Eye (tissue), 1 donor: ENCODE data around the gene PRKCH.
"Not testable (repeated sequence)": the region's sequence is repeated elsewhere in the genome, so short reads cannot be mapped to it uniquely, and the experiment has no call there.

ENCODE experiments used
- DNase-seq: peaks from one replicate; pipeline ENCODE4 v3.0.0-alpha.2; 2015

The PRKCH gene

DNA sequence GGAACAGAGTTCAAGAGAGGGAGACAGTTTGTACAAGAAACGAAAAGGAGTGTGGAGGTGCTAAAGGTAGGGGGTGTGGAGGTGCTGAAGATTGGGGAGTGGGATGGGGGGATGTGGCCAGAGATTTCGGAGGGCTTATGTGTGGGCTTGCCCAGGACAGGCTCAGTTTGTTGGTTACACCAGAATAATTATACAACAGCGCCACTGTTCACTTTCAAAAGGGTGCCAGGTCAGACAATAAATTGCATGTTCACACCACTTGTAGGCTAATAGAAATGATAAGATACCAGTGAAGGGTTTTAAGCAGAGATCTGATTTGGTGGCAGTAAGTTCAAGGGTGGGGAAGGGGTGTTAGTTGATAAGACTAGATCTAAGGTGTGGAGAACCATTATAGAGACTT is 75.3 kb downstream of the PRKCH start:
- DNase-seq: no peak

DNA sequence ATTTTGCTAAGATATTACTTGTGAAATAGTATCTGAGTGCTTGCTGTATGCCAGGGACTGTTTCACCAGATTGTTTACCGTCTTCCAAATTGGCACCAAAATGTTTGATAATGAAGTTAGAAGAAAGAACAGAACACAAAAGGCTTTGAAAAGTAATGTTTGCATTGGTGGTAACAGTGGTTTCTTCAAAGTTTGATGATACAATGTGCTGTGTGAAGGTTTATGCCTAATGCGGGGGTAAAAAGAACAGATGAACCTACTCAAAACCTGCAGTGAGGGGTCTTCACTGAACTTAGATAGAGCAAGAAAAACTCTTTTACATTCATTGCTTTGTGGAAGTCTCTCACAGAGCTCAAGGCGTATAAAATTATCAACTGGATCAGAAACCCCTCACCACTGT is 76.2 kb downstream of the PRKCH start:
- no peak for DNase-seq

DNA sequence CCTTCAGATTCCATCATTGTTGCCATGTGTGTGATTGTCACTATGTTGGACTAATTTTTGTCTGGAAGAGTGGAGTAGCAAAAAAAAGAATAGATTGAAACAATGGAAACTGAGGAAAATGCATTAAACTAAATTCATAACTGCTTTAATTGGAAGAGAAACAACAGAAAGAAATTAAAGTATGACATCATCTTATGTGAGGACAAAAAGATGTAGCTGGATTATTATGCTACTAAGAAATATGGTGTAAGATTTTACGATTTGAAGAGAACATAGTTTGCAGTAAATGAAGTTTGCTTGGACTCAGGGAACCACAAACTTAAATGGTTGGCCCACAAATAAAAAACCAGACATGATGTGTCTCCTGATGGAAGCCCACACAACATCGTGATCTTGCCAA is 76.8 kb downstream of the PRKCH start:
- no peak for DNase-seq

DNA sequence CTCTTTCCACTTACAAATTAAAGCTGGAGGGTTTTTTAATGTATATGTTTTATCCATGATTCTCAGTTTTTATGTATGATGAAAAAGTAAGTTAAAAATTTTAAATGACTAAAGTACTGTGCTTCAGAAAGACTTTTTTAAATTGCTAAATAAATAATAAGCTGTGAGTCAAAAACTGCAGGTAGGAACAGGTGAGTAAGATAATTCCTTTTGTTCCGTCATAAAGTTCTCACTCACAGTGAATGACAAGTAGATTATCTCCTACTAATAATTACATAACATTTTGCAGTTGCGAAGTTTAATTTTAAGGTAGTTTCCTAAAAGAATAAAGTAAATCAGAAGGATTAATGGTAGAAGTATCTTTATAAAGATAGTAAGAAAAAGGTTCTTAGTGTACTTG is 78.0 kb downstream of the PRKCH start:
- DNase-seq: no peak

DNA sequence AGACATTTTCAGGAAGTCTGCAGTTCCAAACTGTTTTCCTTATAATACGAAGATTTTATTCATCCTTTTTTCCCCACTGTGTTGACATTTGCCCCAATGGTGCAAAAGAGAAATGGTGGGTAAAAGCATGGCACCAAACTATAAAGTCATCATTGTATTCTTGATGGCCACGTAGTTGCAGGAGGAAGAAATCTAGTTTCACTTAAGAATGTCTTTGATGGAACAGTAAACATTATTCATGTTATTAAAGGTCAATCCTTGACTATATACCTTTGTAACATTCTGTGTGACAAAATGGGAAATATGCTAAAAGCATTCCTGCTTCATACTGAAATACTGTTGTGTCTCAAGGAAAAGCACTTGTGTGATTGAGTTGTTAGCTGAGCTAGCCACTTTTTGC is 80.1 kb downstream of the PRKCH start:
- no peak for DNase-seq

DNA sequence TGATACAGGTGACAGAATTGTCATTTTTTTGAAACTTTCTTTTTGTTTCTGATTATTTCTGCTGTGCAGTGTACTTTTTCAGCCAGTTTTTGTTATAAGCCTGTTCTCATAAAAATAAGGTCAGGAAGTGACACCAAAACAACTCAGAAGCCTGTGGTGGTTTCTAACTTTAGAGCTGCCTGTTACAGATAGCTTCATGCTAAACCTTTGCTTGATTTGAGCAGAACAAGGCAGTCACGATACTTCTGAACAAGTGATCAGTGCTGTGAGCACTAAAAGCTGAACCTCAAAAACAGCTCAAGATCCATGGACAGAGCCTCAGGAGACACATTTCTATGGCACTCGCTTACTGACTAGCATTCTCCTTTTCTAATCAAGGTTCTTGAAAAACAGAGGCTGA is 82.0 kb downstream of the PRKCH start:
- no peak for DNase-seq

DNA sequence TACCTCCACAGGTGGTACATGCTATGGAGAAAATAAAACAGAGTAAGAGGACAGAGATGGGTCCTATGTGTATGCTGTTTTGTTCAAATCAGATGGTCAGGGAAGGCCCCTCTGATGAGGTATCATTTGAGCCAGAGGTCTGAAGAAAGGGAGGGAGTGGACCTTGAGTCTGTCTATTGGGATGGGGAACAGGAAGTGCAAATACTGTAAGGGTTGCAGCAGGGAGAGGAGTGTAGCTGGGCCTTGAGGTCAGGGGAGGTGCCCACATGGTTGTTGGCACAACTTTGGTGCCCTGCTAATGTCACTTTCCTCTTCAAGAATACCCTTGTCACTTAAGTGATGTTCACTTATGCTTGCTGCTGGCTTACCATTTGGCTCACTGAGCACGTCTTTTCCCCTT is 83.3 kb downstream of the PRKCH start:
- DNase-seq: no peak

DNA sequence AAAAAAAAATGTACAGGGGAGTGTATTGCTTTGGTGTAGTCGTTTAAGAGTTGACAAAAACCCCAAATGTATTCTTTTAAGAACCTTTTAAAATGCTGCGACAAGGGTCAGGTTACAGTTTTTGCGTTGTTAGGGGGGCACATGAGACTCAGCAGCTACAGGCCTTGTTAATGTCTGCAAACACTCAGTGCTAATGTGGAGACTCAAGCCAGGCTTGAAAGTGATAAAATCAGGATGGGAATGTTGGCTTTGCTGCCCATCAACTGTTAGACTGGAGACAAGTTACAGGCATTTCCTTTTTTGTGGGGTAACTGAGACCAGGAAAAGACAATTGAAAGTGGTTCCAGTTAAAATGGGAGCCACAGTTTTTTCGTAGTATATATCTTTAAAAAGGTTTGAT is 84.8 kb downstream of the PRKCH start:
- DNase-seq: peak; percentile 7

DNA sequence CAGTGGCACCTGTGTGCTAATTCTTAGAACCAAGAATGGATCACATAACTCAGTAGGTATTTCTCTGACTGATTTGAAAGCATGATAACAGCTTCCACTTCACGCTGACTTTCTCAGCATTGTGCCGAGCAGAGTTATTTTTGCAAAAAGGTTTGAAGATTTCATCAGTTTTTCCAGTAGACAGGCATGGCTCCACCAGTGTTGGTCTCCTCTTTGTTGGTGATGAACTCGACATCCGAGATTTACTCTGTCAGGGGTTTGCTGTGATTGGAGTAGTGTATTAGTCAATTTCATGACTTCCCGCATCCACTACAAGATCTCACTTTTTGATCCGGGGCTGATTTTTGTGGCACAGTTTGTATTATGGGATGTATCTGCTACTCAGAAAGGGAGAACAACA is 85.3 kb downstream of the PRKCH start:
- DNase-seq: no peak

DNA sequence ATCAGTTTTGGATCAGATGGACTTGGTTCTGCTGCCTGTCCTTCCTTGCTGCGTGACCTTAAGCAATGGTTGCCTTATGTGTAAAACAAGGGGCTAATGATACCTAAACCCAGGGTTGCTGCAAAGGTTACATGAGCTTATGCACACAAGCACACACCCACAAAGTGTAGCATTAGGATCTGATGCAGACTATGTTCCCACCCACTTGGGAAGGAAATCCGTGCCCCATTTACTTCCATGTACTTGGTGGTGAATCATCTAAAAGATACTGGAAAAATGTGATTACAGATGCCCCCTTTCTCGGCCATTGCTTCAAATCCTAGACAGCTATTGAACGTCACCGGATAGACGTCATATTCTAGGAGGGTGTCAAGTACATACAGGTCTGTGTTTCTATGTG is 87.1 kb downstream of the PRKCH start:
- no peak for DNase-seq

DNA sequence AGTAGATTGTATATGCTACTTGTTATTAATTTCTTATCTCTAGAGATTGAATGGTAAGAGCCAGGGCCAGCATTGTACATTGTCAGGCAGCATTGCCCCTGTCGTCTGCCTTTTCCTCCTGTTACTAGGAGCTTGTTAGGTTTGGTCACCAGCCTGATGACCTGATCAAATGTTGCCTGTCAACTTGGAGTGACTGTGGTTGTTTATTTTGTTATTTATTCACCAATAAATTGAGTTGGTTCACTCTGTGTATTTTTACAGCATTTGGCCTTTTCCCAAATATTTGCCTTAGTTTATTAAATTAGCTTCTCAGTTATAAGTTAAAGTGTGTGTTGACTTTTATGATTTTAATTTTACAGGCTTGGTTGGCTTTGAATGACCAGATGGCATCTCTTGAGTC is 88.4 kb downstream of the PRKCH start:
- no peak for DNase-seq

DNA sequence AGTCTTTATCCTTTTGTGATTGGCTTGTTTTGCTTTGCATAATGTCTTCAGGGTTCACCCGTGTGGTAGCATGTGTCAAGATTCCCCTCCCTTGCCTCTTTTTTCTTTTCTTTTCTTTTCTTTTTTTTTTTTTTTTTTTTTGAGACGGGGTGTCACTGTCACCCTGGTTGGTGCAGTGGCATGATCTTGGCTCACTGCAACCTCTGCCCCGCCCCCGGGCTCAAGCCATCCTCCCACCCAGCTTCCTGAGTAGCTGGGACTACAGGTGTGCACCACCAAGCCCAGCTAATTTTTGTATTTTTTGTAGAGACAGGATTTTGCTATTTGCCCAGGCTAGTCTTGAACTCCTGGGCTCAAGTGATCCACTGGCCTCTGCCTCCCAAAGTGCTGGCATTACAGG is 94.6 kb downstream of the PRKCH start:
- not testable (repeated sequence) for DNase-seq

DNA sequence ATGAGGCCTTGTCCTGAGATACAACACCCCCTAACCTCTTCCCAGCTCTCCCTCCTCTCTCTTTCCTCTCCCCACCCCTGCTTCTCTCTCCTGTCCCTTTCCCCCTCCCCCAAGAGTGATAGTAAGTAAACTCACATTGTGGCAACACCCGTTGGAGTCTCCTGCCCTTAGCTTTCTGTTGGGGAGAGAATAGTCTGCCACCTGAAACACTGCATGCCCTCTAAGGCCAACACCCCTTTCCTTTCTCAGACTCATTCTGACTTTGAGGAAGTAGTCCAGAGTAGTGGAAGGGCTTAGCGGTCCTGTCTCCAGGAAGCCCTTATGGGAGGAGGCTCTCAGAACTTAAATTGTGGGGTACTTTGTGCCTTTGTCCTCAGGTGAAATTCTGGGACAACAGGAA is 95.2 kb downstream of the PRKCH start:
- no peak for DNase-seq

DNA sequence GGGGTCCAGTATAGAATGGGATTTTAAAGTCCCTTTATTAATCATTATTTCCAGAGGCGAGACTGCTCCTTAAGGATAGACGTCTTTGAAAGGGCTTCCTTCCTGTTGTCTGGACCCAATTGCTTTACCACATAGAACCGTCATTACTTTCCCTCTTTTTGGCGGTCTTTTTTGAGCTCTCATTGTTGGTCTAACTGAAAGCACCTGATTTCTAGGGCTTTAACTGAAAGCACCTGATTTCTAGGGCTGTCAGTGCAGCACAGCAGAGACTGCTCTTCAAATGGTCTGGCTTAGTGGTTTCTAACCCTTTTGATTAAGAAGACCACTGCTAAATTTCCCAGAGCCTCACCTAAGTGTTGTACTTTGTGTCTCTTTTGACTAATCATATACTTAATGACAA is 95.8 kb downstream of the PRKCH start:
- no peak for DNase-seq

DNA sequence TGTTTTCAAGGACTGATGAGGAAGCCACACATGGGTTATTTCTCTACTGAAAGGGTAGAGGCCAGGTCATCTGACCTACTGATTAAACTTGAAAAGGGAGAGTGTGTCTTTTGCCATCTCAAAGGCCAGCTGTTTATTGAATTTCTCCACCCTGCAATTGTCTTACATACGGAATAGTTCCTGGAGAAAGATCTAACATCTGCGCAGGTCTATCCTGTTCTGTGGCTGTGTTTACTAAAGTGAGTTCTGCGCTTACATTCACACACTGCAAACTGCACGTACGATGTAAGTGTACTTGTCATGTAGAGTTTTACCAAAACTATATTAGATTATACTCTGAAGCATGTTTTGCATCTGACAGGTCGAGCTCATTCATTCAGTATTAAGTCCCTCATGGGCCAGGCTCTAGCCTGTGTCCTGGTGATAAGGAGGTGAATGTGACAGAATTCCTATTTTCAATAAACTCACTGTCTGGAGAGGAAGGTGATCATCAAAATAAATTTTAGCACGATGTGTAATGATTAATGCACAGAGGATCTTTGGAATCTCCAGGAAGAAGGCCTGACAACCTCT is 96.6 kb downstream of the PRKCH start:
- DNase-seq: no peak

DNA sequence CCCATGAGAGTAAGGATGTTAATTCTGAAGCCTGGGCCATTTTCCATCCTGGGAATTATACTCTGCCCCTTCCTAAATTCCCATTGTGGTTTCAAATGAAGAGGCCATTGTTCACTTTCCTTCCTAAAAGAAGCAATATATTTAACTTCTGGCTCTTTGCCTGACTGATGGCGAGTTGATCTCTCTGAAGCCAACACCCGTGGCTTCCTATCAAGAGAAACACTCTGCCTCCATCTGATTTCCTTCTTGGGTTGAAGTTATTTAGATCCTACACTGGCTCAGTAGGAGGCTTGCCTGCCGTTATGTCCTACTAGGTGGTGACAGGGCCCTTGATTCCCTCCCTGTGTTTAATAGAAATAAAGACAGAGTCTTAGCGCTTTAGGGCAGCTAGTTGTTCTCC is 97.4 kb downstream of the PRKCH start:
- DNase-seq: no peak

DNA sequence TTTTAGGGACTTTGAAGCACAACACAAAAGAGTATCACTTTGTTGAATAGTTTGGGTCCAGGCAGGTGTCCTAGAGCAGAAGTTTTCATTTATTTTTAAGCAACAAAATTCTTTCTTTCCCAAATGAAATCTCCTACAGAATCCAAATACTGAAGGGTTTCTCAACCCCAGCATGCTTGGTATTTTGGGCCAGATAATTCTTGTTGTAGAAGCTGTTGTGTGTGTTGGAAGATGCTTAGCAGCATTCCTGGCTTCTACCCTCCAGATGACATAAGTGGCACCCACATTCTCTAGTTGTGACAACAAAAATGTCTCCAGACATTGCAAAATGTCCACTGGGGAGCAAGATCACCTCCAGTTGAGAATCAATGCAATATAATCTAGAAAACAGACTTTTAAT is 97.8 kb downstream of the PRKCH start:
- no peak for DNase-seq

DNA sequence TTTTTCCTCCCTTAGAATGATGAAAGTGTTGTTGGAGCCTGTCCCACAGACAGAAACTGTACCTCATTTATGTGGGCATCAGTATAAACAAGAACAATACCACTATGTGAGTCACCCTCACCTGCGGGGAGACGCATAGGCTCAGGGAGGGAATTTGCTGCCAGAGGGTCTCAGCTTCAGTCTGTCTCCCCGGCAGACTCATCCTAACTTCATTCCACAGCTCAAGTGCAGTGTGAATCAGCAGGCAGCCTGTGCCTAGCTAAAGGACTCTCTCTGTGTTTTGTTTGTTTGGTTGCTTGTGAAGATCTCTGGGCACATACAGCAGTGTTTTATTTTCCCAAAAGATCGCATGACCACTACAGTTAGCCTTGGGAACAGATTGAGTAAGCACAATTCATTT is 98.9 kb downstream of the PRKCH start:
- no peak for DNase-seq

DNA sequence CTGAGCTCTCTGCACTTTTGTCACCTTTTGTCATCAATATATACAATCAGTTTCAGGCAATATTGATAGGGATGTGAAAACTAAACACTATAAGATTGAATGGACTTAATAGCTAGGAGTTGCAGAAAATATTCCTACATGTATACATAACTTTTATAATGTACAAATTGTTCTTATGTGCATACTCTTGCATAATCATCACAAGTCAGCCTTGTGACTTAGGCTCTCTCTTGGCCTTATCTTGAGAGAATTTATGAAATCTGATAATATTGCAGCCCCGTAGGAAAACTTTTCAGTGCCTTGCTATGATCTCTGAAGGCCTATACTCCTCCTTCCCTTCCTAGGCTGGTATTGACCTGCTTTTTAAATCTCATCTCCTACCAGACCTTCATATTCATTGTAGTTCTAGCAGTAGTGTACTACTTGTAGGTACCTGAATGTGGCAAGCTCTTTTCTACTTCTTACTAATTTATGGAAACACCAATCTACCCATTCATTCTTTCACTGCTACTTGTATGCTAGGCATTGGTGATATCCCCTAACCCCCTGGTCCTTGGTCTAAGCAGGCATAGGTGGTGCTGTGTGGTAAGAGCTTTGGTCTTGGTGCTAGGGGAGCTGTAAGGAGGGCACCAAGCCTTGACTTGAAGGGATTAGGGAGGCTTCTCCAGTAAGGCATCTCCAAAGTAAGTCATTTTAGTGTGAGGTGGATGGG is 100.0 kb downstream of the PRKCH start:
- DNase-seq: no peak

DNA sequence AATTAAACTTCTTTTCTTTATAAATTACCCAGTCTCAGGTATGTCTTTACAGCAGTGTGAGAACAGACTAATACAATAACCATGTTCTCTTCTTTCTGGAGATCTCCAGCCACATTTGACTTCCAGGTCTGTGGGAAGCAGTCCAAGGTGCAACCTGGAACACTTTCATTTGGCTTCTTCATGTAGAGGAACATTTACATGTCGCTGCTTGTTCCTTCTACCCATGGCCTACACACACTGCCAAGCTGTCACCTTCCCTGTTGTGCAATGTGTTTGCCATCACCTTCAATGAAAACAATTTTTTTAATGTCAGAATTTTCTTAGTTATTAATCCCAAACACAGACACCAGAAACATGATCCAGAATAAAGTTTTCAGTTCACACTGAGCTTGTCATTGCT is 104.7 kb downstream of the PRKCH start:
- DNase-seq: no peak

DNA sequence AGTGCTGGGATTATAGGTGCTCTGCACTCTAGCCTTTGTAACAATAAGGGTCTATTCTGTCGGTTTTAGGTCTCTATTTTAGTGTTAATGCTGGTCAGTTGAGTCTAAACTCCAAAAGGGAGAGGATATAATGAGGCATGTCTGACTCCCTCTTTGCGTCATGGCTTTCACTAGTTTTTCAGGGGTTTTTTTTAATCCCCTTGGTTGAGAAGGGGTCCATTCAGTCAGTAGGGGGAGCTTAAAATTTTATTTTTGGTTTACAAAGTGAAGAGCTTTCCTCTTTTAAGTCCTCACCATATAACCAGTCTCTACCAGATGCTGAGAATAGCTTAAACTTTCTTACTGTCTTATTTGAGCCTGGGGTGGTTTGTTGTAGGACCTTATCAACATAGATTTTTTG is 106.9 kb downstream of the PRKCH start:
- no peak for DNase-seq

DNA sequence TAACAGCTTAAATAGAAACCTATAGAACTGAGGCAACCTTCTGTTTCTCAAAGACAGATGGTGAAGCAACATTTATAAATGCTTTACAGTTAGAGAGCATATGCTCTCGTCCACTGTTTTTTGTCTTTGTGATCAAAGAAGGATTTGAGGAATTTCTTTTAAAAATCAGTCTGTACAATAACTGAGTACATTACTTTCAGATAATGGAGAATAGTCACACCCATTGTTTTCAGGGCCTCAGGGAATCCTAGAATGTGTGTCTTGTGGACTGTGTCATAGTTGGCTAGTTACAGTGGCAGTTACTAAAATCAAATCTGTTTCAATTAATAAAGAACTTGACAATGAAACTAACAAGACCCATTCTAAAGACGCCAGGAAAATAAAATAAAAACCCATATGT is 107.9 kb downstream of the PRKCH start:
- no peak for DNase-seq

DNA sequence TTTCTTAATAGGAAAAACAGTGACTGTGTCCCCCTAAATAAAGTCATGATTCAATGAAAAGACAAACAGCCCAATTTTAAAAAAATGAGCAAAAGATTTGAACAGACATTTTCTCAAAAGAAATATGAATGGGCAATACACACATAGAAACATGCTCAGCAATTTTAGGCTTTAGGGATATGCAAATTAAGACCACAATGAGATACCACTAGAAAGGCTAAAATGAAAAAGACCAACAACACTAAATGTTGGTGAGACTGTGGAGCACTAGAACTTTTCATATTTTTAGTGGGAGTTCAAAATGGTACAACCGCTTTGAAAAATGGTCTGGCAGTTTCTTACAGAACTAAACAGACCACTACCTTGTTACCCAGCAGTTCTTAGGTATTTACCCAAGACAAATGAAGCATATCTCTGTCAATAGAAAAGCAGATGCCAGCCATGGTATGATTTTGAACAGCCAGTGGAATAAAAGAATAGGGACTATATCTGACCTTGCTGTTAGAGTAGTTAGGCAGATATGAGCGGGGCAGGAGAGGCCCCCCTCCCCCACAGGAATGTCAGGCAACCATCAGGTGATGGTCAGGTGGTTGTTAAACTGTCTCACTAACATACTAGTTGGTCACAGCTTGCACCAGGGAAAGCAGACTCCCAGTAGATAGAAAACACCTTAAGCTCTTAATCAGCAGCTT is 108.8 kb downstream of the PRKCH start:
- no peak for DNase-seq

DNA sequence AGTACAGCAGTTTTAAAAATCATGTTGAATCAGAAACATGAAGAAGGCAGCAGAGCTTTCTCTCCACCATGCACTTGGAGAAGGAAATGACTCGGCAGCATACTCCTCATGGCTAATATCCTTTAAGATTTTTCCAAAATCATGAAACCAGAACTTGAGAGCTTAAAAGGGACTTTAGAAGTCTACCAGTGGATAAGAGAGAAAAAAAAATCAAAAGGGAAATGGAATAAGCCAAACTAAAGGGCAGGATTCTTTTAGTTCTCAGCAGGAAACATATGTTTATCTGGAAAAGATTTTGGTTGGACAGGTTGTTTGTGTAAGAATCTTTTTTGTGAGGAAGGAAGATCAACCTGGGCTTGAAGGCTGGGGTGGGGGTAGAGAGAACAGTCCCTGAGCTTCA is 111.8 kb downstream of the PRKCH start:
- no peak for DNase-seq

DNA sequence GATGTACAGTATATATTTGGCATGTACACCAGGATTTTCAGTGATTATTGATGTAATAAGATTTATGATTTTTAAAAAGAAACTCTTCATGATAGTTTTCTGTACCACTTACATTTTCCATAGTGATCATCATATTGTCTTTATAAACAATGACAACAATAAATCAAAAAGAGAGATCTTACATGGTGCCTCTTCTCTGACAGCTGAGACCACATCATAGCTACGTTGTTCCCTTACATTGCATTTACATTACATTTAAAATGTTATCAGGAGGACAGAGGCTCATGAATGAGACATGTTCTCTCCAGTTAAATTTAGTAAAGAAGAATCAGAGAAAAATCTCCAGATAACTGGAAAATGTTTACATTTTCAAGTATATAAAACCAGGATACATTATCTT is 112.4 kb downstream of the PRKCH start:
- DNase-seq: no peak
